Neuron (in vitro differentiated cells): ENCODE results near the gene SLC19A2.
"Not testable (repeated sequence)": the region's sequence is repeated elsewhere in the genome, so short reads cannot be mapped to it uniquely, and the experiment has no call there.

Source experiments
- H2AFZ ChIP-seq: one replicate; pipeline ENCODE4 v1.6.1; 2013; ENCODE audit warnings: low read depth, mild to moderate bottlenecking, inconsistent platforms, low read length, moderate library complexity
- H3K27me3 ChIP-seq: one replicate; pipeline ENCODE4 v1.6.1; 2013; ENCODE audit warnings: low read length; ENCODE audit not compliant: insufficient read depth
- H3K36me3 ChIP-seq: one replicate; pipeline ENCODE4 v1.6.1; 2013; ENCODE audit warnings: low read length; ENCODE audit not compliant: insufficient read depth
- H3K4me1 ChIP-seq: one replicate; pipeline ENCODE4 v1.6.1; 2013; ENCODE audit warnings: low read length; ENCODE audit not compliant: insufficient read depth
- H3K4me3 ChIP-seq: 2 replicates; pipeline ENCODE4 v1.5.1; 2013; ENCODE audit warnings: mild to moderate bottlenecking, low read length, moderate library complexity
- H3K9me3 ChIP-seq: one replicate; pipeline ENCODE4 v1.6.1; 2013; ENCODE audit warnings: low read length

Gene SLC19A2

GRCh38 chr1:169521226-169521625, 35.5 kb upstream of the SLC19A2 start:
- Histone ChIP-seq H3K27me3 (no peaks in the 10 kb centered on the region), H3K4me1 (no peaks in the 10 kb centered on the region), H3K4me3 (no peak overlapping the region), H3K36me3 (no peaks in the 10 kb centered on the region), H2AFZ (no peak overlapping the region), H3K9me3 (no peaks in the 10 kb centered on the region)

DNA sequence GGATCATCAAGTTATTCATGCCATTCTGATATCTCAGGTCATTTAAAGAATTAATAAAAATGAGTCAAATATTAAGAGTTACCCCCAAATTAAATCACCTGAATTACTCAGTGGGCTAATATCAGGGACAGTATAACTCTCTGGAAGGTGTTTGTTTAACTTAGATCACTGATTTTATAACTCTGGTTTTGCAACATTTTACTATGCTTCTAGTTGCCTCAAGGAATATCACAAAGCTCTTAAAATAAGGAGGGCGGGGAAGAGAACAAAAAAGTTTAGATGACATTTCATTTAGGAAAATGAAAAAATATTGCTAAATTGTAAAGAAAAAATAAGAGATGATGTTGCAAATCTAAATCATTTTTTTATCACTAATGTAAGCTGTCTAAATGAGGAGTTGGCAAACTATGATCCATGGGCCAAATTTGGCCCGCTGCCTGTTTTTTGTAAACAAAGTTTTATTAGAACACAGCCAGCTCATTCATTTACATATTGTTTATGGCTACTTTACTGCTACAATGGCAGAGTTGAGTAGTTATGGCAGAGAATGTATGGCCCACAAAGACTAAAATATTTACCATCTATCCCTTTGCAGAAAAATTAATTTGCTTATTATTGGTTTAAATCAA, 31.9 kb upstream of the SLC19A2 start:
- H3K4me3 ChIP-seq = no peak overlapping the region
- H2AFZ ChIP-seq = no peak overlapping the region
- no peaks in the 10 kb centered on the region for H3K9me3 ChIP-seq
- no peaks in the 10 kb centered on the region for H3K36me3 ChIP-seq
- no peaks in the 10 kb centered on the region for H3K27me3 ChIP-seq
- no peaks in the 10 kb centered on the region for H3K4me1 ChIP-seq

DNA sequence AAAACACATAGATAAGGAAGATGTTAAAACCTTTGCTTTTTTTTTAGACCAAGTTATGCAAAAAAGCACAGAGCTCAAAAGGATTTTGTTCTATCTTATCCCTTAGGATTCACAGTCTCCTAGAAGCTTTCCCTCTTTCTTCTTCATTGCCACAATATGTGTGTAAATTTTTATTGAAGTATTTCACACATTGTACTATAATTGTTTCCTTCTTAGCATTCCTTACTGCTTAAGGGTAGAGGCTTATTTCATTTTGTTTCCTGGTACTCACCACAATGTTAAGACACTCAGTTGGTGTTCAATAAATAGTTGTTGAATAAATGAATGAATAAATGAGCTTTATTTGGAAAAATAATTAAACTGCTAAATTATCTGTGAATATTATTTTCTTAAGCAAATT, 29.9 kb upstream of the SLC19A2 start:
- Histone ChIP-seq H3K36me3 (no peaks in the 10 kb centered on the region), H3K27me3 (no peaks in the 10 kb centered on the region), H3K9me3 (no peaks in the 10 kb centered on the region), H2AFZ (no peak overlapping the region), H3K4me3 (no peak overlapping the region), H3K4me1 (no peaks in the 10 kb centered on the region)

- Histone ChIP-seq H3K27me3 (no peaks in the 10 kb centered on the region), H3K4me1 (no peaks in the 10 kb centered on the region), H3K36me3 (no peaks in the 10 kb centered on the region), H2AFZ (no peak overlapping the region), H3K9me3 (no peaks in the 10 kb centered on the region), H3K4me3 (no peak overlapping the region)
Observed at GRCh38 chr1:169514566-169515270, 29.0 kb upstream of the SLC19A2 start.

- Histone ChIP-seq H3K9me3 (no peaks in the 10 kb centered on the region), H3K4me3 (no peak overlapping the region), H3K27me3 (no peaks in the 10 kb centered on the region), H3K4me1 (no peaks in the 10 kb centered on the region), H3K36me3 (no peaks in the 10 kb centered on the region), H2AFZ (no peak overlapping the region)
Observed at GRCh38 chr1:169513208-169513607, 27.5 kb upstream of the SLC19A2 start.

DNA sequence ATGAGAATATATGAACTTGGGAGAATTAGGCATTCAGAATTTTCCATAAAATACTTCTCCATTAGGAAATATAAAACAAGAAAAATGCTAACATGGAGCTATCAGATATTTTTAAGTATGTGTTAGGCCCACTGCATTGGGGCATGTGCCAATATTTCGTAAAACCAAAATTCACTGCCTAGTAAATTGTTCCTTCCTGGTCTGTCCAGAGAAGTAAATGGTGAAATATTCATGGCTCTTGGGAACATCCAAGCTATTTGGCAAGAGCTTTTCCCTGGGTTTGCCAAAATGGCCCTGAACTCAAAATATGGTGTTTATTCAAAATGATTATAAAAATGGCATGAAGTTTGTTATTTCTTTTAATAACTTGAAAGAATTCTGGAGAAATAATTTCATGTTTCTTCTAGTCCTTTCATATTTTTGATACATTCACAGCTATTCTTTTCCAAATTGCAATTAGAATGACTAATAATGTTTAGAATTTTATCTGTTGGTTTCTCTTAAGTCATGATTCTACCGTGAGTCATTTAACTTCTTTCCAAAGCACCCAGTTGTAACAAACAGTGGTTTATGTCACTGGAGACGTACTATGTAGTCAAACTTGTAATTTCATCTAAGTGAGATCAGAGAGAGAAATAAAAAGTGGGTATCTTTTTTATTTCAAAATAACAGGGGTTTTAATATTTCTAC, 25.7 kb upstream of the SLC19A2 start:
- no peaks in the 10 kb centered on the region for H3K4me1 ChIP-seq

GRCh38 chr1:169510060-169510459, 24.3 kb upstream of the SLC19A2 start:
- Histone ChIP-seq H3K27me3 (no peaks in the 10 kb centered on the region), H3K4me3 (no peak overlapping the region), H2AFZ (no peak overlapping the region), H3K9me3 (no peaks in the 10 kb centered on the region), H3K4me1 (no peaks in the 10 kb centered on the region), H3K36me3 (no peaks in the 10 kb centered on the region)

More for the DNA sequence above, 25.7 kb upstream of the SLC19A2 start:
- Histone ChIP-seq H2AFZ (no peak overlapping the region), H3K4me3 (no peak overlapping the region), H3K36me3 (no peaks in the 10 kb centered on the region), H3K27me3 (no peaks in the 10 kb centered on the region), H3K9me3 (no peaks in the 10 kb centered on the region)

GRCh38 chr1:169509354-169509753, 23.6 kb upstream of the SLC19A2 start:
- no peak overlapping the region for H2AFZ ChIP-seq
- H3K27me3 ChIP-seq = no peaks in the 10 kb centered on the region

DNA sequence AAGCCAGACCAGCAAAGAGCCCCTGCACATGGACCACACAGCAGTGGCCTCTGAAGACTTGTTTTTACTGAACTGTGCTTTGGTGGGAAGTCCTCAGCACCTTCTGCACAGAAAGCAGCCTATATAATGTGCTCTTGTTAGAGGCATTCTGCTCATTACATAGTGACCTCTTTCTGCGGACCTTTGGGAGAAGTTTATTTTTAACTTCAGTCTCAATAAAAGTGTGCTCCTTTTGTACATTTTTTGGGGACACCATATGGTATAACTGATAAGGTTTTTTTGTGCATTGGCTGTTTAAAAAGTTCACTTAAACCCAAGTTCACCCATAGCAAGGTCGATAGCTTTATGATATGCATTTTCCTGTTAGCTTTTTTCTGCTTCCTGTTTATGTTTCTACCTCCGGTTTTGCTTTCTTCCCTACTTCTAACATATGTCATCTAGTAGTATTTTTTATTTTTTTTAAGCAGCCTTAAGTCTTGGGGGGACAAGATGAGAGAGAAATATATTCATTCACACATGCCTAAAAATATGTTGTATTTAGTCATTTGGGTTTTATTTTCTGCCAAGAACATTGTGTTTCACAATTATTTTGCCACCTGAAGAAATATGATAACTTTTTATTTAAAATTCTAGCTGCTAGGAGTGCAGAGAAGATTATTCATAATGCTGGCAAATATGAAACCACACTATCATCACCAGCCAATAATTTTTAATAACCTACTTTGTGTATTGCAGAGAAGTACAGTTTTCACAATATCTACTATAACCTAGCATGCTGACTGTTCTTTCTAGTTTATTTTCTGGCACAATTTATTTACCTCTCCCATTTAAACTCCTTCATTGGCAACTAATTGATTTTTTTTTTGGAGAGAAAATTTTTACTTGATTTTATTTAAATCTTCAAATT, 22.9 kb upstream of the SLC19A2 start:
- H2AFZ ChIP-seq = no peak overlapping the region
- no peak overlapping the region for H3K4me3 ChIP-seq
- no peaks in the 10 kb centered on the region for H3K36me3 ChIP-seq
- no peaks in the 10 kb centered on the region for H3K27me3 ChIP-seq
- no peaks in the 10 kb centered on the region for H3K9me3 ChIP-seq
- no peaks in the 10 kb centered on the region for H3K4me1 ChIP-seq

More at GRCh38 chr1:169509354-169509753, 23.6 kb upstream of the SLC19A2 start:
- Histone ChIP-seq H3K36me3 (no peaks in the 10 kb centered on the region), H3K4me3 (no peak overlapping the region), H3K9me3 (no peaks in the 10 kb centered on the region), H3K4me1 (no peaks in the 10 kb centered on the region)

GRCh38 chr1:169507413-169507812, 21.7 kb upstream of the SLC19A2 start:
- Histone ChIP-seq H3K4me1 (no peaks in the 10 kb centered on the region), H3K4me3 (no peak overlapping the region), H2AFZ (no peak overlapping the region), H3K27me3 (no peaks in the 10 kb centered on the region), H3K36me3 (no peaks in the 10 kb centered on the region), H3K9me3 (no peaks in the 10 kb centered on the region)

- H3K36me3 ChIP-seq, H3K4me1 ChIP-seq, H3K27me3 ChIP-seq, H2AFZ ChIP-seq, H3K9me3 ChIP-seq, H3K4me3 ChIP-seq: not testable (repeated sequence)
Observed at GRCh38 chr1:169503601-169504000, 17.9 kb upstream of the SLC19A2 start.

- Histone ChIP-seq H3K4me3 (no peak overlapping the region), H2AFZ (no peak overlapping the region)
Observed at GRCh38 chr1:169499807-169500206, 14.1 kb upstream of the SLC19A2 start.

DNA sequence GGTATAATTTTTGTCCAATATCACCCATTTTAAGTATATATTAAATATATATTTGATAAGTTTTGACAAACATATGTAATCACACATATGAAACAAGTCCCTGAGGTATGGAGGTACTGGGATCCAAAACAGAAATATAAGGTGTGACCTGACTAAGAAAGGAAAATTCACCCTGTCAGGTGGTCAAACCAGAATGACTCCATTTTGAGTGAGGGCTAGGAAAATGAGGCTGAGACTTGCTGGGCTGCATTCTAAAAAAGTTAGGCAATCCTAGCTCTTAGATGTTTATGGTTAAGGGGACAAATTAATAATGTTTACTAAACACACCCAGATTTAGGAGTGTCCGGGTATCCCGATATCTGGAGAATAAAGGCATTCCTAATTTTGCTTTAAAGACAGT, 11.6 kb upstream of the SLC19A2 start:
- H3K27me3 ChIP-seq = no peaks in the 10 kb centered on the region
- H2AFZ ChIP-seq = no peak overlapping the region
- no peak overlapping the region for H3K4me3 ChIP-seq
- no peaks in the 10 kb centered on the region for H3K4me1 ChIP-seq
- no peaks in the 10 kb centered on the region for H3K9me3 ChIP-seq
- no peaks in the 10 kb centered on the region for H3K36me3 ChIP-seq

More at GRCh38 chr1:169499807-169500206, 14.1 kb upstream of the SLC19A2 start:
- Histone ChIP-seq H3K36me3 (no peaks in the 10 kb centered on the region), H3K4me1 (no peaks in the 10 kb centered on the region), H3K27me3 (no peaks in the 10 kb centered on the region), H3K9me3 (no peaks in the 10 kb centered on the region)
